Activated CD8-positive, alpha-beta memory T cell treated with anti-CD3 and anti-CD28 coated beads, Interleukin-2, amount 10 ng/mL, durations not matched to agents 7 days and 5 days (primary cell): ENCODE results near the gene PEX14. TPM values are rescaled to one million over a fixed set of nuclear protein-coding genes. Genes with fewer than 3 reads are reported as not detected.
"Not testable (repeated sequence)": the region's sequence is repeated elsewhere in the genome, so short reads cannot be mapped to it uniquely, and the experiment has no call there.

Source experiments
- ATAC-seq: fragments of 150-1000 bp; cut with Tn5 transposase; one replicate; pipeline ENCODE4 v1.10.0; 2021; ENCODE audit warnings: moderate library complexity
- CTCF ChIA-PET: fragments of 350-600 bp; sonication (Branson Sonifier 250); formaldehyde crosslinking; loops from one replicate; lab custom pipeline; 2021; ENCODE audit warnings: antibody characterized with exemption; lab: Charles Lee
- DNase-seq: peaks from one replicate; pipeline ENCODE4 v3.0.0-alpha.2; 2020
- H3K27ac Mint-ChIP-seq: one replicate; pipeline ENCODE4 v1.8.0; 2021; ENCODE audit warnings: mild to moderate bottlenecking, mixed read lengths
- H3K27me3 Mint-ChIP-seq: one replicate; pipeline ENCODE4 v1.8.0; 2021; ENCODE audit warnings: mixed read lengths
- H3K36me3 Mint-ChIP-seq: one replicate; pipeline ENCODE4 v1.8.0; 2021; ENCODE audit warnings: mild to moderate bottlenecking, mixed read lengths
- H3K4me1 Mint-ChIP-seq: one replicate; pipeline ENCODE4 v1.8.0; 2021; ENCODE audit warnings: mixed read lengths
- H3K4me3 Mint-ChIP-seq: one replicate; pipeline ENCODE4 v1.8.0; 2021; ENCODE audit warnings: mild to moderate bottlenecking, moderate library complexity, mixed read lengths
- H3K9me3 Mint-ChIP-seq: one replicate; pipeline ENCODE4 v1.8.0; 2022; ENCODE audit warnings: low read depth, mixed read lengths
- total RNA-seq, 2 experiments: library from RNA; stranded (reverse); gene quantifications; one replicate each; pipeline ENCODE4 v1.2.3, GENCODE V29; 2021

The PEX14 gene
- total RNA-seq, 2 experiments from 2014 or later = 24.4 to 27.5 TPM

- CTCF ChIA-PET = interaction anchor here (0.6 to 11.5 kb wide), 3 partner anchors 8 to 503 kb away, joined by 3 to 219 read pairs (median 3); no protein-coding TSS in a partner anchor
- ATAC-seq = no peak
- H3K4me3 Mint-ChIP-seq = no peak overlapping the region
- H3K27me3 Mint-ChIP-seq = no peaks in the 10 kb centered on the region
- H3K9me3 Mint-ChIP-seq = no peaks in the 10 kb centered on the region
- no peak for DNase-seq
- no peak overlapping the region for H3K27ac Mint-ChIP-seq
- H3K4me1 Mint-ChIP-seq = peaks cover 3% of the 10 kb centered on the region
- H3K36me3 Mint-ChIP-seq = peaks cover 3% of the 10 kb centered on the region
These were observed 36.0 kb upstream of the PEX14 start for GRCh38 chr1:10438677-10439163.

- Mint-ChIP-seq H3K4me3 (no peak overlapping the region), H3K27ac (no peak overlapping the region), H3K27me3 (no peaks in the 10 kb centered on the region), H3K4me1 (peaks cover 3% of the 10 kb centered on the region), H3K36me3 (peaks cover 3% of the 10 kb centered on the region), H3K9me3 (no peaks in the 10 kb centered on the region)
- ATAC-seq (no peak), DNase-seq (no peak)
- CTCF ChIA-PET = interaction anchor here (1.0 kb wide), 1 partner anchor 9 kb away, joined by 4 read pairs; no protein-coding TSS in a partner anchor
These were observed 34.4 kb upstream of the PEX14 start for GRCh38 chr1:10440305-10440704.

GRCh38 chr1:10440794-10441193 lies 34.0 kb upstream of the PEX14 start:
- H3K27me3 Mint-ChIP-seq = no peaks in the 10 kb centered on the region
- no peaks in the 10 kb centered on the region for H3K9me3 Mint-ChIP-seq
- no peak overlapping the region for H3K4me3 Mint-ChIP-seq
- DNase-seq = no peak
- H3K4me1 Mint-ChIP-seq = peaks cover 3% of the 10 kb centered on the region
- no peak for ATAC-seq
- peaks cover 3% of the 10 kb centered on the region for H3K36me3 Mint-ChIP-seq
- H3K27ac Mint-ChIP-seq = no peak overlapping the region
- CTCF ChIA-PET = no interaction called here

- DNase-seq = no peak
- H3K27me3 Mint-ChIP-seq = no peaks in the 10 kb centered on the region
- peaks cover 6% of the 10 kb centered on the region for H3K36me3 Mint-ChIP-seq
- ATAC-seq = no peak
- H3K4me1 Mint-ChIP-seq = peaks cover 5% of the 10 kb centered on the region
- H3K4me3 Mint-ChIP-seq = no peak overlapping the region
- no peak overlapping the region for H3K27ac Mint-ChIP-seq
- CTCF ChIA-PET = interaction anchor here (1.4 to 1.5 kb wide), 4 partner anchors 12 to 51 kb away, joined by 3 to 5 read pairs (median 4); no protein-coding TSS in a partner anchor
- no peaks in the 10 kb centered on the region for H3K9me3 Mint-ChIP-seq
These were observed 30.5 kb upstream of the PEX14 start for GRCh38 chr1:10444248-10444647.

- peak; percentile 39 for ATAC-seq
- H3K9me3 Mint-ChIP-seq = no peaks in the 10 kb centered on the region
- no peaks in the 10 kb centered on the region for H3K27me3 Mint-ChIP-seq
- DNase-seq = no peak
- peaks cover 5% of the 10 kb centered on the region for H3K4me1 Mint-ChIP-seq
- H3K4me3 Mint-ChIP-seq = no peak overlapping the region
- H3K36me3 Mint-ChIP-seq = peaks cover 6% of the 10 kb centered on the region
- H3K27ac Mint-ChIP-seq = peak overlapping the region; percentile 23
- CTCF ChIA-PET = interaction anchor here (0.9 to 1.5 kb wide), 5 partner anchors 12 to 50 kb away, joined by 3 to 5 read pairs (median 3); no protein-coding TSS in a partner anchor
These were observed 29.9 kb upstream of the PEX14 start for GRCh38 chr1:10444795-10445397.

GRCh38 chr1:10446790-10447422 lies 27.8 kb upstream of the PEX14 start:
- Mint-ChIP-seq H3K36me3 (peaks cover 4% of the 10 kb centered on the region), H3K4me1 (peaks cover 5% of the 10 kb centered on the region), H3K4me3 (no peak overlapping the region), H3K27me3 (no peaks in the 10 kb centered on the region), H3K9me3 (no peaks in the 10 kb centered on the region), H3K27ac (no peak overlapping the region)
- DNase-seq = no peak
- ATAC-seq = no peak
- CTCF ChIA-PET = interaction anchor here (0.9 to 1.0 kb wide), 2 partner anchors 10 to 47 kb away, joined by 3 read pairs; no protein-coding TSS in a partner anchor

- Mint-ChIP-seq H3K36me3 (peaks cover 4% of the 10 kb centered on the region), H3K4me1 (peaks cover 2% of the 10 kb centered on the region), H3K9me3 (no peaks in the 10 kb centered on the region), H3K27me3 (no peaks in the 10 kb centered on the region), H3K27ac (no peak within 1 kb of the TSS), H3K4me3 (no peak within 1 kb of the TSS)
- DNase-seq = no peak
- no peak for ATAC-seq
- CTCF ChIA-PET = interaction anchor here (1.2 kb wide), 1 partner anchor 44 kb away, joined by 3 read pairs; no protein-coding TSS in a partner anchor
These were observed 25.0 kb upstream of the PEX14 start, which contains the start of gene CORT for GRCh38 chr1:10449751-10450150. Gene CORT (plus strand): TSS chr1:10450031. CDS start chr1:10450224, 193 bp downstream.

- no peaks in the 10 kb centered on the region for H3K9me3 Mint-ChIP-seq
- no peaks in the 10 kb centered on the region for H3K27me3 Mint-ChIP-seq
- CTCF ChIA-PET = interaction anchor here (1.2 kb wide), 1 partner anchor 44 kb away, joined by 3 read pairs; no protein-coding TSS in a partner anchor
- no peak overlapping the region for H3K4me3 Mint-ChIP-seq
- H3K36me3 Mint-ChIP-seq = peaks cover 4% of the 10 kb centered on the region
- no peak overlapping the region for H3K27ac Mint-ChIP-seq
- no peak for DNase-seq
- no peak for ATAC-seq
- H3K4me1 Mint-ChIP-seq = peaks cover 2% of the 10 kb centered on the region
These were observed 24.5 kb upstream of the PEX14 start for GRCh38 chr1:10450156-10450814.

GRCh38 chr1:10450836-10451235 lies 23.9 kb upstream of the PEX14 start:
- no peak for DNase-seq
- Mint-ChIP-seq H3K27me3 (no peaks in the 10 kb centered on the region), H3K4me1 (peaks cover 2% of the 10 kb centered on the region), H3K36me3 (peaks cover 4% of the 10 kb centered on the region), H3K27ac (no peak overlapping the region), H3K4me3 (no peak overlapping the region), H3K9me3 (no peaks in the 10 kb centered on the region)
- CTCF ChIA-PET = no interaction called here
- no peak for ATAC-seq

- no peak for DNase-seq
- H3K27ac Mint-ChIP-seq = no peak overlapping the region
- no peaks in the 10 kb centered on the region for H3K27me3 Mint-ChIP-seq
- no peak for ATAC-seq
- H3K4me3 Mint-ChIP-seq = no peak overlapping the region
- CTCF ChIA-PET = interaction anchor here (1.2 to 3.7 kb wide), 3 partner anchors 13 to 43 kb away, joined by 5 to 15 read pairs (median 5); partner anchors contain the start of gene CENPS
- H3K36me3 Mint-ChIP-seq = peaks cover 9% of the 10 kb centered on the region
- peaks cover 2% of the 10 kb centered on the region for H3K4me1 Mint-ChIP-seq
- no peaks in the 10 kb centered on the region for H3K9me3 Mint-ChIP-seq
These were observed 23.5 kb upstream of the PEX14 start for GRCh38 chr1:10451287-10451686.

GRCh38 chr1:10456048-10456447 lies 18.7 kb upstream of the PEX14 start:
- Mint-ChIP-seq H3K9me3 (no peaks in the 10 kb centered on the region), H3K4me3 (no peak overlapping the region), H3K36me3 (peaks cover 20% of the 10 kb centered on the region), H3K27ac (no peak overlapping the region), H3K4me1 (peaks cover 9% of the 10 kb centered on the region), H3K27me3 (no peaks in the 10 kb centered on the region)
- DNase-seq (no peak), ATAC-seq (no peak)
- CTCF ChIA-PET = interaction anchor here (0.6 to 1.7 kb wide), 5 partner anchors 9 to 244 kb away, joined by 3 to 6 read pairs (median 3); no protein-coding TSS in a partner anchor

GRCh38 chr1:10456661-10457060 lies 18.1 kb upstream of the PEX14 start:
- Mint-ChIP-seq H3K9me3 (no peaks in the 10 kb centered on the region), H3K36me3 (peaks cover 26% of the 10 kb centered on the region)

GRCh38 chr1:10457462-10457861 lies 17.3 kb upstream of the PEX14 start:
- not testable (repeated sequence) for H3K4me3 Mint-ChIP-seq, DNase-seq, H3K27me3 Mint-ChIP-seq, H3K4me1 Mint-ChIP-seq, H3K9me3 Mint-ChIP-seq
- peak overlapping the region; percentile 14 for H3K27ac Mint-ChIP-seq
- ATAC-seq = peak; percentile 33
- H3K36me3 Mint-ChIP-seq = peaks cover 30% of the 10 kb centered on the region
- CTCF ChIA-PET = interaction anchor here (0.7 to 1.3 kb wide), 3 partner anchors 13 to 48 kb away, joined by 3 to 5 read pairs (median 3); no protein-coding TSS in a partner anchor

More at GRCh38 chr1:10456661-10457060, 18.1 kb upstream of the PEX14 start:
- ATAC-seq (no peak), DNase-seq (no peak)
- CTCF ChIA-PET = interaction anchor here (0.6 to 1.7 kb wide), 5 partner anchors 10 to 245 kb away, joined by 3 to 6 read pairs (median 3); no protein-coding TSS in a partner anchor
- Mint-ChIP-seq H3K4me3 (no peak overlapping the region), H3K27ac (no peak overlapping the region), H3K27me3 (no peaks in the 10 kb centered on the region), H3K4me1 (peaks cover 9% of the 10 kb centered on the region)
